GM04504 (cell line): ENCODE data around the gene FAM236C.
"Not testable (repeated sequence)": the region's sequence is repeated elsewhere in the genome, so short reads cannot be mapped to it uniquely, and the experiment has no call there.

Experiments
- DNase-seq: peaks from one replicate; pipeline ENCODE4 v3.0.0-alpha.2; 2012; ENCODE audit warnings: low read depth

Gene FAM236C

GRCh38 chrX:72912315-72912714 lies at the start of gene FAM236C:
FAM236C (plus strand) TSS chrX:72912615; CDS start chrX:72912715, 100 bp downstream.
- DNase-seq = not testable (repeated sequence)

- not testable (repeated sequence) for DNase-seq
Observed at GRCh38 chrX:72882898-72883297, 29.5 kb upstream of the FAM236C start.

- DNase-seq = not testable (repeated sequence)
Observed at GRCh38 chrX:72889740-72890139, 22.7 kb upstream of the FAM236C start.

DNA sequence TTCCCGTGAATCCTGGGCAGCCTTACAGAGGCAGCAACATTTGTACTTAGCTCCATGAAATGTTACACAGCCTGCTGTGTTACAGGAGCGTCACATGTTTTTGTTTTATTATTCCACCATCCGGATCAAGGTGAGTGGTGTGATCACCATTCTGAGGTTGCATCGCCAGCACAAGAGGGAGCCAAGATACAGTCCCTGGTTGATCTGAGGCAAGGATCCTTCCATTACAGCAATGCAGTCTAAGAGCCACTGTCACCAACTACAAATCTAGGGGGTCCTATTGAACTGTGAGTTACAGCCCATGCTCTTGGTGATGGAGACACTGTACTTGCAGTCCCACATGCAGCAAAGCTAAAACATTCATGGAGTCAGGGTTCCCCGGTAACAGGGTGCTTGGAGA lies 3.7 kb downstream of the FAM236C start:
- not testable (repeated sequence) for DNase-seq

- DNase-seq = not testable (repeated sequence)
Observed at GRCh38 chrX:72932283-72932682, 19.9 kb downstream of the FAM236C start.

DNA sequence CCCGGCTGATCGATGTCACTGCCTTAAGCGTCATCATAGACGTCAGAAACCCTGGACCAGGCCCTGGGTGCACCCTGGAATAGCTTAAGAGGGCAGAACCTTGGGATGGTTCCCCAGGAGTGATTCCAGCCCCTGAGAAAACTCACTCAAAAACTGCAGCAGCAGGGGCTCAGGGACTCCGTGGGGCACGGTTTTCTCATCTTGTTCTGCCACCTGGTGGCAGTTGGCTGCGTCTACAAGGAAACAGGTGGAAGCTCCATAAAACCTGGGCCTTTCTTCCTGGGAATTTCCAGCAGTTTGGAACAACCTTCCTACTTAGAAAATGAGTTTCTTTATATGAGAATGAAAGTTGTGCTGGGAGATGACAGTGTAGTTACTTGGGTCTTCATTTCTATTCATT lies 24.0 kb downstream of the FAM236C start:
- DNase-seq = not testable (repeated sequence)

GRCh38 chrX:72936882-72937455 lies 24.6 kb downstream of the FAM236C start:
- not testable (repeated sequence) for DNase-seq

DNA sequence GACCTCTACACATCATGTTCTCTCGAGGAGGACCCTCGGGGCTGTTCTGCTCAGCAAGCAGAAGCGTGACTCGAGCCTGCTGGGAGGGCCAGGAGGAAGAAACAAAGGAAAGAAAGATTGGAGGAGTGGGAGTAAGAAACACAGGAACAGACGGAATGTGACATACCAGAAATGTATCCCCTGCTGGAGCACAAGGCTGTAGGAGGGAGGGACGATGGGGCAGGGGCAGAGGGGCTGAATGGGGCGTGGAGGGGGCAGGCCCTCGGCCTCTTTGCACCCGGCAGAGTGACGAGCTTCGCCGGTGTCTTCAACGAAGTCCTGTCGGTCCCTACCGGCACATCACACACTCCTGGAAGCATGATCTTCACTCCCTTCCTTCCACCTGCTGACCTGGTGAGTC lies 25.5 kb downstream of the FAM236C start, which contains the start of gene FAM236A:
FAM236A (plus strand) TSS at position 301 of the 400 bp plus-strand sequence; CDS start at position 358, 57 bp downstream.
- DNase-seq = not testable (repeated sequence)

DNA sequence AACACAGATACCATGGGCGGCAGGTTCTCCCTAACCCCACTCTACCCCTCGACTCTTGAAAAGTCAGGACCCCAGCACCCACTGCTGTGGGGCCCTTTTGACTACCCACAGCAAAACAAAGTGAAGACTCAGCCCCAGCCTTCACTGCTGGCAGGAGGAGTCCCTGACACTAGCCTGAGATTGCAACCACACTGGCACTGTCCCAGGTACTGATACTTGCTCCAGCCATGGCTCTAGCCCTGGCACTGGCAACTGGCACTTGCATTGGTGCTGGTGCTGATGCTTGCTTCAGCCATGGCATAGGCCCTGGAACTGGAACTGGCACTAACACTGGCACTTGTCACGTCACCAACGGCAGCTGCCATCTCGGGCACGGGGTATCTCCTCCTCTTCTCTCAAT lies 29.9 kb downstream of the FAM236C start:
- DNase-seq = not testable (repeated sequence)

DNA sequence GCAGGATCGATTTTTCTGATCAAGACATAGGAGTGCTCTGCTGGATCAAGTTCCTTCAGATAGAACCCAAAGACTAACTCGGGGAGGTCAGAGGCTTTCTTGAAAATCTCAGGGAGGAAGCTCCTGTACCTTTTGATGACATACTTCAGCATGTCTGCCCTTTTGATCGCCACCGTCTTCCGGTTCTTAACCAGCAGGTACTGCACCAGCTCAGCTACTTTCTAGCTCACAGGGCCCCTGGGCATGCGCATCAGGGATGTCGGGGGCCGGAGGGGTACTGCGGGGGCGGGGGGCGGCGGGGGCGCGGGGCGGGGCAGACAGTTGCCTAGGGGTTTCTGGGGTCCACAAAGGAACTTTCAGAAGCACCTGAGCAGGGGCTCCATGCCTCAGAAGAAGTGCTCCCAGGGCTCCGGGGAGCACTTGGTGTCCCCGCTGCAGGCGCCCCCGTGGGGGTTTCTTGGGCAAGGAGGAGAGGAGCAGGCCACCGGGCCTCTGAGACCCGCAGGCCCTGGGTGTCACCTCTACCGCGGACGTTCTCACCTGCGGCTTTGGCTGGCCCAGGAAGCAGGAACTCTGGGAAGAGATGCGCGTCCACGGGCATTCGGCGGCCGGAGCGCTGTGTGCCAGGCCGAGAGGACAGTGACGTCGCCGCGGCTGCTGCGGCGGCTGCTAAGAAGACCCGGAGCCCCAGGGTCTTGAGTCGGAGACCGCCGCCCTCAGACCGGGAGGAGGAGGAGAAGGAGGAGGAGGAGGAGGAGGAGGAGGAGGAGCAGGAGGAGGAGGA lies 30.8 kb downstream of the FAM236C start:
- not testable (repeated sequence) for DNase-seq

DNA sequence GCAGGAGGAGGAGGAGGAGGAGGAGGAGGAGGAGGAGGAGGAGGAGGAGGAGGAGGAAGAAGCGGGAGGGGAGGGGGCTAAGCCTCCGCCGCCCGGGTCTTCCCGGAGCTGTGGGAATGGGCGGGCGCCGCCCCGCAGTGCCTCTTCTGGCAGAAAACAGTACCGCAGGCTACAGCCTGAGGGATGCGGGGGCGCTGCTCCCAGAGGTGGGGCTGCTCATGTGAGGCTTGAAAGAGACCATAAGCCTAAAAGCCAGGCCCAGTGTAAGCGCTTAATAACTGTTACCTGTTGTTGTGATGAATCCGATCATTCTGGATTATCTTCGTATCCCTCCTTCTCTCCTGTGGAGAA lies 31.4 kb downstream of the FAM236C start, which contains the start of gene DMRTC1:
DMRTC1 (minus strand) TSS at position 19 of the 351 bp plus-strand sequence. CDS start 68,143 bp downstream, outside the sequence.
- not testable (repeated sequence) for DNase-seq

DNA sequence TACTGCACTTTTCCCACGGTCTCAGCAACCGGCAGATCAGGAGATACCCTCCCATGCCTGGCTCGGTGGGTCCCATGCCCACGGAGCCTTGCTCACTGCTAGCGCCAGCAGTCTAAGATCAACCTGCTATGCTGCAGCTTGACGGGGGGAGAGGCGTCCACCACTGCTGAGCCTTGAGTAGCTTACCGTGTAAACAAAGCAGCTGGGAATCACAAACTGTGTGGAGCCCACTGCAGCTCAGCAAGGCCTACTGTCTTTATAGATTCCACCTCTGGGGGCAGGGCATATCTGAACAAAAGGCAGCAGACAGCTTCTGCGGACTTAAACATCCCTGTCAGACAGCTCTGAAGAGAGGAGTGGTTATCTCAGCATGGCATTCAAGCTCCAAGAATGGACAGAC lies 47.6 kb downstream of the FAM236C start:
- not testable (repeated sequence) for DNase-seq
